ENCODE measurements around the gene CLDN2.

CLDN2 gene

GRCh38 chrX:106927023-106927422 is 6.8 kb downstream of the CLDN2 start:
- DNase-seq, result no peak

- DNase-seq, result no peak
Measured at GRCh38 chrX:106927700-106928099, 7.5 kb downstream of the CLDN2 start.

GRCh38 chrX:106928227-106928626 is 8.0 kb downstream of the CLDN2 start:
- no peak for DNase-seq

GRCh38 chrX:106931831-106932491 is 11.8 kb downstream of the CLDN2 start:
- DNase-seq, result no peak

- no peak for DNase-seq
Measured at GRCh38 chrX:106932492-106932923, 12.3 kb downstream of the CLDN2 start.

GRCh38 chrX:106932960-106933537 is 12.8 kb downstream of the CLDN2 start:
- DNase-seq, result no peak

- DNase-seq, result no peak
Measured at GRCh38 chrX:106933538-106933961, 13.3 kb downstream of the CLDN2 start.

- no peak for DNase-seq
Measured at GRCh38 chrX:106935175-106935574, 15.0 kb downstream of the CLDN2 start.

- no peak for DNase-seq
Measured at GRCh38 chrX:106936246-106936645, 16.0 kb downstream of the CLDN2 start.

GRCh38 chrX:106939566-106939965 is 19.4 kb downstream of the CLDN2 start:
- no peak for DNase-seq

- DNase-seq, result no peak
Measured at GRCh38 chrX:106940068-106940467, 19.9 kb downstream of the CLDN2 start.

- no peak for DNase-seq
Measured at GRCh38 chrX:106946464-106946863, 26.3 kb downstream of the CLDN2 start.

GRCh38 chrX:106948641-106949040 is 28.4 kb downstream of the CLDN2 start:
- DNase-seq, result no peak

GRCh38 chrX:106949366-106949765 is 29.2 kb downstream of the CLDN2 start:
- no peak for DNase-seq

GRCh38 chrX:106950381-106950780 is 30.2 kb downstream of the CLDN2 start:
- DNase-seq, result no peak

GRCh38 chrX:106951230-106951629 is 31.0 kb downstream of the CLDN2 start:
- DNase-seq, result no peak

- no peak for DNase-seq
Measured at GRCh38 chrX:106952089-106952488, 31.9 kb downstream of the CLDN2 start.

- DNase-seq, result no peak
Measured at GRCh38 chrX:106952538-106952937, 32.3 kb downstream of the CLDN2 start.

- DNase-seq, result no peak
Measured at GRCh38 chrX:106952988-106953387, 32.8 kb downstream of the CLDN2 start.

- DNase-seq, result no peak
Measured at GRCh38 chrX:106954041-106954440, 33.8 kb downstream of the CLDN2 start.

- DNase-seq, result no peak
Measured at GRCh38 chrX:106955004-106955772, 35.0 kb downstream of the CLDN2 start.

GRCh38 chrX:106957856-106958255 is 37.7 kb downstream of the CLDN2 start:
- no peak for DNase-seq

GRCh38 chrX:106959901-106960300 is 39.7 kb downstream of the CLDN2 start:
- no peak for DNase-seq

GRCh38 chrX:106963111-106963510 is 42.9 kb downstream of the CLDN2 start:
- DNase-seq, result no peak
